Tibial nerve (tissue), 3 donors: ENCODE data around the gene KLHL26.

ENCODE experiments used
- CTCF ChIP-seq, 5 experiments: fragments of 200-600 bp in 3 of 5; fragments of 450-650 bp in 2 of 5; sonication (generic) in 3 of 5; IDR thresholded peaks; one replicate each; pipeline ENCODE4 v1.5.1; 2016 to 2019; ENCODE audit warnings: antibody characterized with exemption in 5 of 5, mild to moderate bottlenecking in 3 of 5, moderate library complexity in 2 of 5
- POLR2A ChIP-seq, 2 donors: fragments of 450-650 bp; IDR thresholded peaks; one replicate each; pipeline ENCODE4 v1.6.1; 2017; ENCODE audit warnings: antibody characterized with exemption in 2 of 2, mild to moderate bottlenecking in 2 of 2, moderate library complexity in 2 of 2

GRCh38 chr19:18599485-18599884, 37.3 kb upstream of the KLHL26 start:
- no peak for TF ChIP-seq CTCF (IDR thresholded peaks at IDR 0.05)
- no peak for TF ChIP-seq POLR2A (IDR thresholded peaks at IDR 0.05)
